GM21529 (cell line): ENCODE measurements around the gene APBA2.

Experiments used
- ATAC-seq: cut with Tn5 transposase; IDR thresholded peaks from one replicate; pipeline ENCODE4 v1.9.1; 2021; ENCODE audit not compliant: unreplicated experiment

Gene APBA2

DNA sequence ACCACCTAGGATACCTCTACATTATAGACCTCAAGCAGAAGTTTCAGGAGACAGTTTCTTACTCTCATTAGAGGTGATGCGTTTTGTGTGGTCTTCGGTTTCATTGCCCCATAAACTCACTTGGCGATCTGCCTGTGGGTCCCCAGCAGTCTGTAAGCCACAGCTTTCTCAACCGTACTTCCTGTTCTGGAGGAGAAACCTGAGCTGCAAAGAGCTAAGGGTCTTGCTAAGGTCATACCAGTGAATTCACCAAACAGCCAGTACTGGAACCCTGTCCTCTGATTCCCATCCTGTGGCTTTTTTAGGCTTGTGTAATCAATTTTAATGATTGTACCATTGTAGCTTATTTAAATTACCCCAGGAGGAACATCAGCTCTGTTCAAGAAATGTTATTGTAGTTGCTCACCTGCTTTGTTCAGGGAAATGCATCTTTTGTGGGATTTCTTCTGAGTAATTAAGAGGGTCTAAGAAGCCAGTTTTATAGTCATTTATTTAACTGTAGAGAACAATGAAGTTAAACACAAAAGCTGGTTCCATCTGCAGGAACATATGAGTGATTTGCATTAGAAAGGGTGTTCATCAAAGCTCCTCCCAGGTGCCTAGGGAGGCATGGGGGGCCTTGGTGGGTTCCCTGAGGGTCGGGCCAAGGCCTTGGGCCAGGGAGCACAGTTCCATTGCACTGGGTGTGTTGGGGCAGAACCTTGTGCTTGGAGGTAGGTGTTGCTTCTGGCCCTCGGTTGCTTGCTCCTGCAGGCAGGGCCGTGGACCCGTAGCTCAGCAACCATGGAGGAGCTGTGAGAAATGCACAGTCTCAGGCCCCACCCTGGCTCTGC is 69.6 kb downstream of the APBA2 start:
- peak; percentile 49 for ATAC-seq

DNA sequence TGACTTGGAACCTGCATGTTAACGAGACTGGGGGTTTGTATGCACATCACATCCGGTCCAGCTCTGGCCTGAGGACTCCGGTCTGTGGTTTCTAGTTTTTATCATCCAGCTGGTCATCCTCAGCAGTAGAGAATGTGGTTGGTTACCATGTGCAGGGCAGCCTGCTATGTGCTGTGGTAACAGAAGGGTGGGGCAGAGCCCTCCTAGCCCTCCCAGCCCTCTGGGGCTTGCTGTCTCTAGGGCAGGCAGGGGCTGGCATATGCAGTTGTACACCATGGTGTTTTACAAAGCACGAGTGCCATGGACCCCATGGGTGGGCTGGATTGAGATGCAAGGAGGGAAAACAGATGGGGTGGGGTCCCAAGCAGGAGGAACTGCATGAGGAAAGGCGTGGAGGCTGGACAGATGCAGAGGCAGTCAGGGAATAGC is 70.2 kb downstream of the APBA2 start:
- no peak for ATAC-seq

DNA sequence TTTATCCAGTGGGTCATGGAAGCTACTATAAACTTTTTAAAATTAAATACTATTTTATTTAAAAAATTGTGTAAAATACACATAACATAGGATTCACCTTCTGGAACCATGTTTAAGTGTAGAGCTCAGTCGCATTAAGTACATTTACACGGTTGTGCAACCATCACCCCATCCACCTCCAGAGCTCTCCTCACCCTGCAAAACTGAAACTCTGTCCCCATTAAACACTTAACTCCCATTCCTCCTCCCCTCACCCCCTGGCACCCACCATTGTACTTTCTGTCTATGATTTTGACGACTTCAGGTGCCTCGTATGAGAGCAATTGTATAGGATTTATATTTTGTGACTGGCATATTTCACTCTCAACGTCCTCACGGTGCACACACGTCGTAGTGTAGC is 70.7 kb downstream of the APBA2 start:
- ATAC-seq, result no peak

DNA sequence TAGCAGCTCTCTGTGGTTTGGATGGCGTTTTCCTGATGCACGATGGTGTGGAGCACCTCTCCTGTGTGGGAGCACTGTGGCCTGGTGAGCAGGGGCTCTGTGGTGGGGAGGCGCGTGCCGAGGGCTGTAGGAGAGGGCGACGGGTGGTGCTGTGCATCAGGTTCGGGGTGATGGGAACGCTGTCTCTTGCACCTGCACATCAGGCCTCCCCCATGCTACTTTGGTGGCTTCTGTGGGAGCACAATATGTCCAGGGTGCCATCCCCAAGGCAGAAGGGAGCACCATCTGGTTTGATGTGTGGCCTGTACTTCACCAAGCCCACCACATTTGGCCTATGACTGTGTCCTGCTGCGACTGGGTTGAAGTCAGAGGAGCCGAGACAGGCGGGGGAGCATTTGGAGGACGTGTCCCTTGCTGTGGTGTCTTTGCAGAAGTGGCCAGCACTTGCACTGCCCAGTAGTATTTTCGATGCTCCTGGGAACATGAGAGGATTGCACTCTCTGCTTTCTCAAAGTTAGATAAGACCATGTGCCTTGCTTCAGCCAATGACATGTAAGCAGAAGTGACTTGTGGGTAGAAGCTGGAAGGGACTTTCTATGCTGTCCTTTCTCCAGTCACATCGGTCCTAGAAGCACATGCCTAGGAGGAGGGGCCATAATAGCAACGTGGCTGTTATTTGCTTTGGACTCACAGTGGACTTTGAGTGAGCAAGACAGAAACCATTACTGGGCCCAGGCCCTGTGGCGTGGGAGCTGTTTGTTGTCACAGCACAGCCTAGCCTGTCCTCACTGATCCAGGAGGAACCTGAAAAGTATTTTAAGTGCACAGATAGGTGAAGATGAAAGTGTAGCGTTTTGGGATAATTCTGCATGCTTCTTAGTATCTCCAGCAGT is 72.1 kb downstream of the APBA2 start:
- no peak for ATAC-seq

DNA sequence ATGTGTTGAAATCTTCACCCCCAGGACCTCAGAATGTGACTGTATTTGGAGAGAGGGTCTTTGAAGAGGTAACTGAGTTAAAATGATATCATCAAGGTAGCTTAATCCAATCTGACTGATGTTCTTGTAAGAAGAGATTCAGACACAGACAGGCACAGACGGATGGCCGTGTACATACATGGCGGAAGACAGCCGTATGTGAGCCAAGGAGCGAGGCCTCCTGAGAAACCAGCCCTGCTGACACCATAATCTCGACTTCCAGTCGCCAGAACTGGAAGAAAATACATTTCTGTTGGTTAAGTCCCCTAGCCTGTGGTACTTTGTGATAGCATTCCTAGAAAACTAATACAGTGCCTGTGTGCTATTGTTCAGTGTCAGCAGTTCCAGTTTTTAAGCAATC is 73.6 kb downstream of the APBA2 start:
- no peak for ATAC-seq

DNA sequence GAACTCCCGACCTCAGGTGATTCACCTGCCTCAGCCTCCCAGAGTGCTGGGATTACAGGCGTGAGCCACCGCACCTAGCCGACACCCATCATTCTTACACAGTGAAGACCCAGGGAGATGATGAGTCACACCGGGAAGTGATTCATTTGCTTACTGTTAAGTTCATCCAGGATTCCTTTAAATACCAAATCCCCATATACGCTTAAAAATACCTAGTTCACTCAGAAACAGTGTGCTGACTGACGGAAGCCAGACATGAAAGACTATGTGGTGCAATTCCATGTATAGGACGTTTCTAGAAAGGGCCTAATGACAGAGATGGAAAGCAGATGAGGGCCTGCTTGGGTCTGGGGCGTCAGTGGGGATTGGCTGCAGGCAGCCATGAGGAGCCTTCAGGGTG is 75.2 kb downstream of the APBA2 start:
- no peak for ATAC-seq

DNA sequence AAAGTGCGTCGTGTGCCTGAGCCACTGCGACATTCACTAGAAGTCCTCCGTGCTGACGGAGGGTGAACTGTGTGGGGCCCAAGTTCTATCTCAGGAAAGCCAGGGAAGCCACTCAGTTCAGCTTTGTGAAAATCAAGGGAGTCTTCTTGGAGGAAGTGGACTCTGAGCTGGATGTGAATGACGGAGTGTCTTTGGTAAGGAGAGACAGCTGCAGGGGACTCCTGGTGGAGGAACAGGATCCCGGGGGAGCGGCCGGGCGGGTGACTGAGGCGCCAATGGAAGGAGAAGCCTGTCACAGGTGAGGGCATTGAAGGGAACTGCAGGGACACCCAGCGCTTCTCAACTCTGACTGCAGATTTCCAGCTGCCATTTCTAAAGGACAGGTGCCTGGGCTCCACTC is 75.6 kb downstream of the APBA2 start:
- no peak for ATAC-seq

DNA sequence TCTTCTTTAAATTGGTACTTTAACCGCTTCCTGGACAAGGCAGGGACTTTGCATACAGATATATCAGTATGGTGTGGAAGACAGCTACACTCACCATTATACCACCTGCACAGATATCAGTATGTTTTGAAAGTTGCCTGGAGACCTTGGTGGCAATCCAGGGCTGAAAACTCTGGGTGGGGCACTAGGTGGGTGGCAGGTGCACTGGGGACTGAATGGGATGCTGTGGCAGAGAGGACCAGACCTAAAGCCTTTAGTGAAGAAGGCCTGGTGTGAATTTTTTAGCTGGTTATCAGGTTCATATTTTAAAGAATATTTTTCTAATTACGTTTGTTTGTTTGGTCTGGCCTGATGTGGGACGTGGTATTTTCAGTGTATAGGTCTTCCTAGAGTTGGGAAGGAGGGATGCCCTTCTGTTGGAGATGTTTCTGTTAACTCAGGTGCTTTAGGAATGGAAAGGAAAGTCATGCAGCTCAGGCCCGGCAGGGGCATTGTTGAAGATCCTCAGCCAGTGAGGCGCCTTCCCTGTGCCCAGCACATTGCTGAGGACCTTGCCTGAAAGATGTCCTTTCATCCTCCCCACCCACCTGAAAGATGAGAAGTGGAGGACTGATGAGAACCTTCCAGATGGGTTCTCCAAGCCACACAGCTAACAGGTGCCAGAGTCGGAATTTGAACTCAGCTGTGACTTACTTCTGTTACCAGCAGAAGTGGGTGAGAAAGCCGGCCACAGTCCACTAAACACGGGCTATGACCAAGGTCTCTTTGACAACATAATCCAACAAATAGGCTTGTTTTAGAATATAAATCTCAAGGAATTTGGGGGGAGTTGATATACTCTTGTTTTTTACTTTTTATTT is 77.3 kb downstream of the APBA2 start:
- ATAC-seq, result peak; percentile 51

DNA sequence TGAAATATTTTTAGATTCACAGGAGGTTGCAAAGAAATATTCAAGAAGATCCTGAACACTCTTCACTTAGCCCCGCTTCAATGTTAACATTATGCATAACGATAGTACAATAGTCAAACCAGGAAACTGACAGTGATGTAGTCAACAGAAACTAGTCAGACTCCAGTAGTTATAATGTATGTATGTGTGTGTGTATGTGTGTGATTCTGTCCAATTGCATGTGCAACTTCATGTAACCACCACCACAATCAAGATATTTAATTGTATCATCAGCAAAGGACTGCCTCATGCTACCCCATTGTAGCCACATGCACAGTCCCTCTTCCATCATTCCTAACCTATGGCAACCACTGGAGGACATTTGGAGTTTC is 77.9 kb downstream of the APBA2 start:
- ATAC-seq, result peak; percentile 47

DNA sequence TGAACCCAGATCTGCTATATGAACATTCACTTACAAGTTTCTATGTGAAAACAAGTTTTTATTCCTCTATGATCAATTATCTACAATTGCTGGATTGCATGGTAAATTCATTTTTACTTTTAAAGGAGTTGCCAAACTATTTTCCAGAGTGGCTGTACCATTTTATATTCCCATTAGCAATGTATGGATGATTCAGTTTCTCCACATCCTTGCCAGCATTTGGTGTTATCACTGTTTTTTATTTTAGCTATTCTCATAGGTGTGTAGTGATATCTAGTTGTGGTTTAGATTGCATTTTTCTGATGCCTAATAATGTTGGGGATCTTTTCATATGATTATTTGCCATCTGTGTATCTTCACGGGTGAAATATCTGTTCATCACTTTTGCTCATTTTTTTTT is 78.3 kb downstream of the APBA2 start:
- ATAC-seq, result no peak

DNA sequence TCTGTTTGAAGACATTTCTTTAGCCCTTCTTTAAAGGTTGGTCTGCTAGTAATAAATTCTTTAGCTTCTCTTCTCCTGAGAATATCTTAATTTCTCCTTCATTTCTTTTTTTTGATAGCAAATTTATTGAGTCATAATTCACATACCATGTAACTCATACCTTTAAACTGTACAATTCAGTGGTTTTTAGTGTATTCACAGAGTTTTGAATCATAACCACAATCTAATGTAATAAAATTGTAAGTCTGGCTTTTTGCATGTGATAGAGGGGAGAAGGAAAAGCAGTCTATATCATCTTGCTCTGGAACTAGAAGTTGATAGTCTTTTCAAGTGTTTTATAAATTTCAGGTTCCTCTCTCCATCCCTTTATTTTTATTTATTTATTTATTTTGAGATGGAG is 81.3 kb downstream of the APBA2 start:
- ATAC-seq, result no peak

DNA sequence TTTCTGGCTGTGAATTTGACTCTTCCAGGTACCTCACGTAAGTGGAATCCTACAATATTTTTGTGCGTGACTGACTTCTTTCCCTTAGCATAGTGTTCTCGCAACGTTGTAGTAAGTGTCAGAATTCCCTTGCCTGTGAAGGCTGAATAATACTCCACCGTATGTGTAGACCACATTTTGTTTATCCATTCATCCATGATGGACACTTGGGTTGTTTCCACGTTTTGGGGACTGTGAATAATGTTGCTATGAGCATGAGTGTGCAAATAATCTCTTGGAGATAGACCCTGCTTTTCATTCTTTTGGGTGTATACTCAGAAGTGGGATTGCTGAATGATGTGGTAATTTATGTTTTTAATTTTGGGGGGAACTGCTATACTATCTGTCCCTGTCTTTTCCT is 82.2 kb downstream of the APBA2 start:
- no peak for ATAC-seq

DNA sequence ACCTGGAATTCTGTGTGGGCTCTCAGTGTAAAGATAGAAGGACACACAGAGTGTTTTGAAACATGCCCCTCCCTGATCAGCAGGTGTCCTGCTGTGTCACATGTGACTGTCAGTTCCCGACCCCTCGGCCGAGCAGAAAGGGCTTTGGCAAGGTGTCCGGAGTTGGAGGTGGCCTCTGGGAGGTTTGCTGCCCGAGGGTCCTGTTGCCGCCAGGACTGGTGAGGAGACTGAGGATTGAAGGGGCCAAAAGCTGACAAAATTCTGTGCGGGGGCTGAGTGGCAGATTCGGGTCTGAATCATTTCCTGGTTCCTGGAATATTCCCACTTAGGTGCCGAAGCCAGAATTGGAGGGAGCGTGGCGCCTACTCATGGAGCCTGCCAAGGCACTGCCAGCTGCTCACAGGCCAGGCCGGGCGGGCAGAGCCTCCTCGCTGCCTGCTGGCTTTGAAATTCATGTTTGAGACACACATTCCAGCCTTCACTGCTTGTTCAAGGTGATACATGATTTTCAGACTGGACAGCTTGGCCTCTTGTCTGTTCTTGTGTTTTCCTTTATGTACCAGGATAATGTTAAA is 83.8 kb downstream of the APBA2 start:
- no peak for ATAC-seq

DNA sequence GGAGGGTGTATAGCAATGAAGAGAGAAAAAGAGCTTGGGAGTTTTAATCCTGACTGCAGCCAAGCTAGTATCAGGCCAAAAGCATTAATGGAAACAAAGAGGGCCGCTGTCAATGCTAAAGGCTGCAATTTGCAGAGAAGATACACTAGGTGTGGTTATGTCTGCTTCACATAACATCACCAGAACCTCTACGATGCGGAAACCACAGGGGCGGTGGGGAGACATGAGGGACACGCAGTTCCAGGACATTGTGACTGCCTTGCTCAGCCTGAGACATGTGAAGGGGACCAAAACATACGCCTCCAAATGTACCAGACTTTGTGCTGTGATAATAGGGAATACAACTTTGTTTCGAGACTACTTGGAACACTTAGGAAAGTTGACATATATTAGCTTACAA is 88.4 kb downstream of the APBA2 start:
- no peak for ATAC-seq

DNA sequence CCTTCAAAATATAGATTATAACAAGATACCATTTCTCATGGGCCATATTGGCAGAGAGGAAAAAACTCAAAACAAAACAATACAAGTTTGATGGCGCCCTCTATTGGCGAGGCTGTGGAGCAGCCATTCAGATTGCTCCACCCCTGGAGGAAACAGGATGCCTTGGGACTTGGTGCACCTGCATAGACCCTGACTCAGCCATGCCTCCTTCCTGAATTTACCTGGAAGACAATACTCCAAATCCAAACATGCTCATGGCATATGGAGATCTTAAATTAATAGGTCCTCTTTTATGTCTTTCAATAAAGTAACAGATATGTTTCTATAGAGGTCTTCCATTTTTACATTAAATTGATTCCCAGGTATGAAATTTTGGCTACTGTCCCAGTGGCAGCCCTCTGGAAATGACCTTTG is 90.0 kb downstream of the APBA2 start:
- ATAC-seq, result no peak

DNA sequence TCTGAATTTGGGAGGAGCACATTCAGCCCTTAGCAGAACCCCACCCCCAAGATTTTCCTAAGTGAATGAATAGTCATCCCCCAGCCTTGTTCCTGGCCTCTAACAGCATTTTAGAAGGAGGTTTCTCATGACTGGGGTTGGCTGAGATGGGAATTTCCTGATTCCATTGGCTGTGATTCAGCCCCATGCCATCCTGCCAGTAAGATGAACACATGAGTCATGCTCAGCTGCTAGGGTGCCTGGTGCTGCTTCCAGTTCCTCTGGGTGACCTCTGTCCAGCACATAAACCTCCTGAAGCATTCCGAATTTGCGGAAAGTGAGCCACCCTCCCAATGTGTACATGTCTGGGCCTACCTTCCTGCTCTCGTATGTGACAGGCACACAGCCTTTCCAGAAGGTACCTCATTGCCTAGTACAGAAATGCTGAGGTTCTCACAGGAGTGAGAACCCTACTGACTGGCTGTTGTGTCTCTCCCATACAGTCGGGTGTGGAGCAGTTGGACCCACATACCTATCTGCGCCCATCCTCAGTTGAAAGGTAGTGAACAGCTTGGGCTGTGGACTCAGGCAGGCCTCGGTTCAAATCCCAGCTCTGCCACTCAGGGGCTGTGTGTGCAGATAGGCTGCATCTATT is 91.7 kb downstream of the APBA2 start:
- ATAC-seq, result no peak

DNA sequence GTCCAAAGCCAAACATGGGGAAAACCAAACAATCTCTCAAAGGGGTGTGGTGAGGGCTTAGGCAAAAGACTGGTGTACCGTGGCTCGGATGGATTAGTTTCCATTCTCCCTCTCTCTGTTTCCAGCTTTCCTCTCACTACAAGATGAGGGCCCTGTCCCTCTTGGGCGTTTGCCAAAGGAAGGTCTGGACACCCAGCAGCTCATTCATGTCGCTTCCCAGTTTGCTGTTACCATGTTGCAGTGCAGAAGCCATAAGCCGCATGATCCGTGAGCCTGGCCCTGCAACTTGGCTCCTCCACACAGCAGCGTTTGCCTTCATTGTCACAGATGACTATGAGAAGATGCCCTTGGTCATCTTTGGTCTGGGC is 92.2 kb downstream of the APBA2 start:
- ATAC-seq, result no peak

DNA sequence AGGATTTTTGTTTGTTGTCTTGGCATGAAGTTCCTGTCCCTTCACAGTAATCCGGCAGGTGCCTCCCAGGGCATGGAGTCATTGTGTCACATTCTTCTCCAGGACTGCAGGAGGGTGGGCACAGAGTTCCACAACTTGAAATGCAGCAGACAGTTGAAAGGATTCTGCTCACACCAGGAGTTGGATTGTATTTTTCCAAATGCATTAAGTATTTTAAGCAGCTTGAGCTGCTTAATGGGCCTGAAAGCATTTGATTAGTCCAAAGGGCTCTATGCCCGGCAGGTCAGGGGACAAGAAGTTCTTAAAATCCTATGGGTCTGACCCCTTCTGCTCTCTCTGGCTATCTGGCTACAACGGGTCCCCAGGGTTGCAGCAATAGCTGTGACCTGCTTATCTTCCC is 92.9 kb downstream of the APBA2 start:
- ATAC-seq, result no peak

DNA sequence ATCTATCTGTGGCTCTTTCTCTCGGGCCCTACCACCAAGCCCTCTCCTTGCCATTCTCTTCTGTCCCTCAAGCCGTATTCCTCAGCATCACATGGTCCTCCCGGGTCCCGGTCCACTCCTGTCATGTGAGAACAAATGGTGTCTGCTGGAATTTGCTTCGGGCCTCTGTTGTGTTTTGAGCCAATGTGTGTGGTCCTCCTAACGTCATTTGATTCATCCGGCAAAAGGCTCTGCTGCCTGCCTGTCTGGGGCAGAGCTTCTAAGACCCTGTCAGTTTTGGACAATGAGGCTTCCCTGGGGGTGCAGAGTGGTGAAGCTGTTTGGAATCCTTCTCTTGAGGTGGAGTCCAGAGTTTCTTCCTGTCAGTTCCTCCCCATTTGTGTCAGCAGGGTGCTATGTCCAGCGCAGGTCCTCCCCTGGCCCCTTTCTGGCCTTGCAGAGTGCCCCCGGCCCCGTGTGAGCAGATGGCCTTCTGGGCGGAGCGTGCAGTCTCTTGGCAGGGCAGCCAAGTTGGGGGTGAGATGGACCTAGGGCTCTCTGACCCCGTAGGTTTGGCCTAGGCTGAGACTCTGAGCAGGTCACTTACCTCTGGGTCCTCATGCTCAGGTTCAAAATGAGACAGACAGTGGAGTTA is 93.6 kb downstream of the APBA2 start:
- ATAC-seq, result no peak

DNA sequence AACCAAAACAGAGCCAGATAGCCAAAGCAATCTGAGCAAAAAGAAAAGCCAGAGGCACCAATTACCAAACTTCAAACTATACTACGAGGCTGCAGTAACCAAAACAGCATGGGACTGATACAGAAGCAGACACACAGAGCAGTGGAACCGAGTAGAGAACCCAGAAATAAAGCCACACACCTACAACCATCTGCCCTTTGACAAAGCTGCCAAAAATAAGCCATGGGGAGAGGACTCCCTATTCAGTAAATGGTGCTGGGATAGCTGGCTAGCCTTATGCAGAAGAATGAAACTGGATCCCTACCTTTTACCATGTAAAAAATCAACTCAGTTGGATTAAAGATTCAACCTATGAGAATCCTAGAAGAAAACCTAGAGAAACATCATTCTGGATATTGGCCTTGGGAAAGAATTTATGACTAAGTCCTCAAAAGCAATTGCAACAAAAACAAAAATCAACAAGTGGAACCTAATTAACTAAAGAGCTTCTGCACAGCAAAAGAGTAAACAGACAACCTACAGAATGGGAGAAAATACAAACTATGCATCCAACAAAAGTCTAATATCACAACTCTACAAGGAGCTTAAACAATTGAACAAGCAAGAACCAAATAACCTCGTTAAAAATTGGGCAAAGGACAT is 95.1 kb downstream of the APBA2 start:
- no peak for ATAC-seq
